ENCODE measurements around the gene MARK4. TPM values are rescaled to one million over a fixed set of nuclear protein-coding genes. Genes with fewer than 3 reads are reported as not detected.
"Not testable (repeated sequence)": the region's sequence is repeated elsewhere in the genome, so short reads cannot be mapped to it uniquely, and the experiment has no call there.

MARK4 gene
- total RNA-seq, 1 donor from 2014 or later, result 47.3 TPM

GRCh38 chr19:45324349-45324907, 73.4 kb downstream of the MARK4 start:
- no peaks in the 10 kb centered on the region for H3K36me3 Mint-ChIP-seq
- peaks cover 16% of the 10 kb centered on the region for H3K4me1 Mint-ChIP-seq (ENCODE audit: unreplicated experiment)
- no peak overlapping the region for H3K27ac Mint-ChIP-seq
- TF ChIP-seq, protein P1, sequence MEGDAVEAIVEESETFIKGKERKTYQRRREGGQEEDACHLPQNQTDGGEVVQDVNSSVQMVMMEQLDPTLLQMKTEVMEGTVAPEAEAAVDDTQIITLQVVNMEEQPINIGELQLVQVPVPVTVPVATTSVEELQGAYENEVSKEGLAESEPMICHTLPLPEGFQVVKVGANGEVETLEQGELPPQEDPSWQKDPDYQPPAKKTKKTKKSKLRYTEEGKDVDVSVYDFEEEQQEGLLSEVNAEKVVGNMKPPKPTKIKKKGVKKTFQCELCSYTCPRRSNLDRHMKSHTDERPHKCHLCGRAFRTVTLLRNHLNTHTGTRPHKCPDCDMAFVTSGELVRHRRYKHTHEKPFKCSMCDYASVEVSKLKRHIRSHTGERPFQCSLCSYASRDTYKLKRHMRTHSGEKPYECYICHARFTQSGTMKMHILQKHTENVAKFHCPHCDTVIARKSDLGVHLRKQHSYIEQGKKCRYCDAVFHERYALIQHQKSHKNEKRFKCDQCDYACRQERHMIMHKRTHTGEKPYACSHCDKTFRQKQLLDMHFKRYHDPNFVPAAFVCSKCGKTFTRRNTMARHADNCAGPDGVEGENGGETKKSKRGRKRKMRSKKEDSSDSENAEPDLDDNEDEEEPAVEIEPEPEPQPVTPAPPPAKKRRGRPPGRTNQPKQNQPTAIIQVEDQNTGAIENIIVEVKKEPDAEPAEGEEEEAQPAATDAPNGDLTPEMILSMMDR (conservative IDR thresholded peaks at IDR 0.05), result no peak
- peaks cover 12% of the 10 kb centered on the region for H3K27me3 Mint-ChIP-seq
- no peak overlapping the region for H3K4me3 Mint-ChIP-seq
- H3K9me3 Mint-ChIP-seq, result no peaks in the 10 kb centered on the region
- DNase-seq (ENCODE audit: extremely low spot score, unreplicated experiment), result no peak

DNA sequence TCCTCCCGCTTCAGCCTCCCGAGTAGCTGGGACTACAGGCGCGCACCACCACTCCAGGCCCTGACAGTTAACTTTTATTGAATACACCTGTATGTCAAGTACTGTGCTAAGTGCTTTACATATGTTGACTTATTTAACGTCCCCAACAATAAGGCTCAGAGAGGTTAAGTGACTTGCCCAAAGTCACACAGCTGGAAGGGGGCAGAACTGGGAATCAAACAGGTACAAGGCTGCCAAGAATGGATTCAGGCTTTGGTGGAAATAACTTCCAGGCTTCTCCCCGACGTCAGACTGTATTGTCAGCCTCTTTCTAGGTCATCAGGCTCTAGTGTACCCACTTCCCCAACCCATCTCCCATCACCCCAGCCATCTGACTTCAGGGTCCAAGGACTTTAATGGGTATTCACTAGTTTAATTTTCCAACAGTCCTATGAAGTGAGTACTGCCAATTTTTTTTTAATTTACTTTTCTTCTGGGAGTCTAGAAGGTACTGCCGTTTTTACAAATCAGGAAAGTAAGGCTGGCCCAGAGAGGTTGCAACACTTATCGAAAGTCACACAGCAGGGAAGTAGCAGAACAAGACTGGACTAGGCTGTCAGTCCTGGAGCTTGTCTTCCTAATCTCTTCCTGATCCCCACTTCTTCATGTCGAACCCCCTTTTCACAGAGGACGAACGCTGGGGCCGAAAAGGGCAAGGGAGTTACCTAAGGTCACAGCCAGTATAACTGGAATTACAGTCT, 76.5 kb downstream of the MARK4 start:
- H3K9me3 Mint-ChIP-seq, result no peaks in the 10 kb centered on the region
- H3K27me3 Mint-ChIP-seq, result peaks cover 7% of the 10 kb centered on the region
- TF ChIP-seq, protein P1 (conservative IDR thresholded peaks at IDR 0.05), result no peak
- no peak overlapping the region for H3K27ac Mint-ChIP-seq
- H3K4me1 Mint-ChIP-seq (ENCODE audit: unreplicated experiment), result peaks cover 10% of the 10 kb centered on the region
- no peaks in the 10 kb centered on the region for H3K36me3 Mint-ChIP-seq
- no peak for DNase-seq (ENCODE audit: extremely low spot score, unreplicated experiment)
- no peak overlapping the region for H3K4me3 Mint-ChIP-seq

DNA sequence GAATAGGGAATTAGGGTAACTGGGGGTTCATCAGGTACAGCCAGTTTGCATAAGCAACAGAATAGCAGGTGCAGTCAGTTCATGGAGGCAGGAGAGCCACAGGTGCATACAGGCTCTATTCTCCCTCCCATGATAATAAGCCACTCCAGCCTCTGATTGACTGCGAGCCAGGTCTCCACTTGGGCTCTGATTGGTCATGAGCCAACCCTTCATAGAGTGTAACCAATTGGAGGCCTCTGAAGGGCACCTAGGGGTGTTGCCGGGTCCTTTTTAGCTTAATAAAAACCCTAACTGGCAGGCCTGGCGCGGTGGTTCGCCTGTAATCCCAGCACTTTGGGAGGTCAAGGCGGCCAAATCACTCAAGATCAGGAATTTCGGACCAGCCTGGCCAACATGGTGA, 80.3 kb downstream of the MARK4 start:
- TF ChIP-seq, protein P1 (conservative IDR thresholded peaks at IDR 0.05), result no peak
- Mint-ChIP-seq H3K4me3 (no peak overlapping the region), H3K9me3 (no peaks in the 10 kb centered on the region), H3K4me1 (ENCODE audit: unreplicated experiment) (peaks cover 1% of the 10 kb centered on the region), H3K36me3 (no peaks in the 10 kb centered on the region), H3K27ac (no peak overlapping the region), H3K27me3 (no peaks in the 10 kb centered on the region)
- DNase-seq (ENCODE audit: extremely low spot score, unreplicated experiment), result no peak

DNA sequence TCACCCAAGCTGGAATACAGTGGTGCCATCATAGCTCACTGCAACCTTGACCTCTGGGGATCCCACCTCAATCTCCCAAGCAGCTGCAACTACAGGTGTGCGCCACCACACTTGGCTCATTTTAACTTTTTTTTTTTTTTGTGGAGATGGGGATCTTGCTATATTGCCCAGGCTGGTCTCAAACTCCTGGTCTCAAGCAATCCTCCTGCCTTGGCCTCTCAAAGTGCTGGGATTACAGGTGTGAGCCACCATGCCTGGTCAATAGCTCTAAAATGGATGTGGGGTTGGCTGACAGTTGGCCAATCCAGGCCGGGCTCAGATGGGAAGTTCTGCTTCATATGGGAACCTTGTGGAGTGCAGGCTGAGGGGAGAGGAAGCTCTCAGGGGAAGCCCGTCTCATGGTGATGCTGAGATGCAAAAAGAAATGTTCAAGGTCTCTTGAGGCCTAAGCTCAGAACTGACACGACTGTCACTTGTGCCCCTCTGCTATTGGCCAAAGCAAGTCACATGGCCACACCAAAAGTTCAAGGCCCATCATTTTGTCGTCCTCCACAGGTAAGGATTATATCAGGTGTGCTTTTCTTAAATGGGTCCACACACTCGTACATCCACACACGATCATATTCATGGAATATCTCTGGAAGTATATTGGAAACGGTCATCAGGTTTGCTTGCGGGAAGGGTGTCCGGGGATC, 82.7 kb downstream of the MARK4 start:
- H3K9me3 Mint-ChIP-seq, result no peaks in the 10 kb centered on the region
- TF ChIP-seq, protein P1 (conservative IDR thresholded peaks at IDR 0.05), result no peak
- H3K4me3 Mint-ChIP-seq, result no peak overlapping the region
- no peak overlapping the region for H3K27ac Mint-ChIP-seq
- no peaks in the 10 kb centered on the region for H3K4me1 Mint-ChIP-seq (ENCODE audit: unreplicated experiment)
- H3K36me3 Mint-ChIP-seq, result no peaks in the 10 kb centered on the region
- peaks cover 4% of the 10 kb centered on the region for H3K27me3 Mint-ChIP-seq
- no peak for DNase-seq (ENCODE audit: extremely low spot score, unreplicated experiment)

DNA sequence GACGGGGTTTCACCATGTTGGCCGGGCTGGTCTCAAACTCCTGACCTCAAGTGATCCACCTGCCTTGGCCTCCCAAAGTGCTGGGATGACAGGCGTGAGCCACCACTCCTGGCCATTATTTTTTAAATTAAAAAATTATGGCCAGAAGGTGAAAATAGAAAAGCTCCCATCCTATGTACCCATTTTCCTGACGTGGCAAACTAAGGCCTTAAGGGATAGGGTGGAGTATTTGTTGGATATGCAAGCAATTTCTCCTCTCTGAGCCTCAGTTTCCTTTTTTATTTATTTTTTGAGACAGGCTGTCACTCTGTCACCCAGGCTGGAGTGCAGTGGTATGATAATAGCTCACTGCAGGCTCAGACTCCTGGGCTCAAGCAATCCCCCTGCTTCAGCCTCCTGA, 83.8 kb downstream of the MARK4 start:
- not testable (repeated sequence) for H3K27ac Mint-ChIP-seq

DNA sequence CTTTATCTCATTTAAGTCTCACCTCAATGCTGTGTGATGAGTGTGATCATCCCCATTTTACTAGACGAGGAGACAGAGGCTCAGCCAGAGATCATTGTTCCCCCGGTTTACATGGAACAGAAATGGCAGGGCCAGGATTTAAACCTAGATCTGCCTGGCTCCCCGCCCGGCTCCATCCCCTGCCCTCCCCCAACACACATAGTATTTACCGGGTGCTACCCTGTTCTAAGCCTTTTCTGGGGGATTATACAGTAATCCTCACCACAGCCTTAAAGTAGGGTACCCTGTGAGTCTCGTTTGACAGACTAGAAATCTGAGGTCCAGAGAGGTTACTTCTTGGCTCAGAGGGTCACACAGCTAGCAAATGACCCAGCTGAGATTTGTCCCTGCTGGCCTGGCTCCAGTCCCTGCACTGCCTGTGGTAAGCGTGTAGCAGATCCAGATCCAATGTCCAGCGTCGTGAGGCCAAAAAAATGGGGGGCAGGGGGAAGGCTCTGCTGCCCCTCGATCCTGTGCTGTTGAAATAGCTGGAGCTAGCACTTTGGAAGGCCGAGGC, 85.7 kb downstream of the MARK4 start:
- H3K9me3 Mint-ChIP-seq, result no peaks in the 10 kb centered on the region
- TF ChIP-seq, protein P1 (conservative IDR thresholded peaks at IDR 0.05), result no peak
- DNase-seq (ENCODE audit: extremely low spot score, unreplicated experiment), result no peak
- H3K4me3 Mint-ChIP-seq, result no peak overlapping the region
- no peaks in the 10 kb centered on the region for H3K4me1 Mint-ChIP-seq (ENCODE audit: unreplicated experiment)
- H3K36me3 Mint-ChIP-seq, result no peaks in the 10 kb centered on the region
- H3K27me3 Mint-ChIP-seq, result peaks cover 17% of the 10 kb centered on the region
- H3K27ac Mint-ChIP-seq, result no peak overlapping the region

More for the DNA sequence above, 83.8 kb downstream of the MARK4 start:
- H3K36me3 Mint-ChIP-seq; H3K4me3 Mint-ChIP-seq; DNase-seq (ENCODE audit: extremely low spot score, unreplicated experiment); H3K4me1 Mint-ChIP-seq (ENCODE audit: unreplicated experiment); H3K9me3 Mint-ChIP-seq: not testable (repeated sequence)
- peaks cover 11% of the 10 kb centered on the region for H3K27me3 Mint-ChIP-seq

Data from type B pancreatic cell (in vitro differentiated cells).